OCI-M1 (cell line): Measurements from ENCODE around the gene ARL15.

Source experiments
- DNase-seq: peaks from one replicate; lab custom pipeline; 2025; lab: John Stamatoyannopoulos, UW

ARL15 gene

GRCh38 chr5:54282876-54283275 is 27.5 kb downstream of the ARL15 start:
- no peak for DNase-seq

- DNase-seq = no peak
Observed at GRCh38 chr5:54281960-54282692, 28.2 kb downstream of the ARL15 start.

GRCh38 chr5:54279960-54280359 is 30.4 kb downstream of the ARL15 start:
- no peak for DNase-seq

- DNase-seq = no peak
Observed at GRCh38 chr5:54278979-54279717, 31.2 kb downstream of the ARL15 start.

GRCh38 chr5:54278036-54278830 is 32.1 kb downstream of the ARL15 start:
- DNase-seq = no peak

- DNase-seq = no peak
Observed at GRCh38 chr5:54276048-54276447, 34.3 kb downstream of the ARL15 start.

- no peak for DNase-seq
Observed at GRCh38 chr5:54275361-54275760, 35.0 kb downstream of the ARL15 start.

- no peak for DNase-seq
Observed at GRCh38 chr5:54274944-54275343, 35.4 kb downstream of the ARL15 start.

- no peak for DNase-seq
Observed at GRCh38 chr5:54273715-54274114, 36.7 kb downstream of the ARL15 start.

GRCh38 chr5:54272746-54273145 is 37.6 kb downstream of the ARL15 start:
- no peak for DNase-seq

- DNase-seq = no peak
Observed at GRCh38 chr5:54270326-54270725, 40.0 kb downstream of the ARL15 start.

GRCh38 chr5:54264574-54264973 is 45.8 kb downstream of the ARL15 start:
- no peak for DNase-seq

GRCh38 chr5:54263447-54263846 is 46.9 kb downstream of the ARL15 start:
- DNase-seq = no peak

GRCh38 chr5:54261596-54261995 is 48.8 kb downstream of the ARL15 start:
- no peak for DNase-seq

- no peak for DNase-seq
Observed at GRCh38 chr5:54259981-54260380, 50.4 kb downstream of the ARL15 start.

GRCh38 chr5:54259090-54259489 is 51.3 kb downstream of the ARL15 start:
- DNase-seq = no peak

- no peak for DNase-seq
Observed at GRCh38 chr5:54257366-54258118, 52.8 kb downstream of the ARL15 start.

- DNase-seq = no peak
Observed at GRCh38 chr5:54254482-54255198, 55.7 kb downstream of the ARL15 start.

GRCh38 chr5:54251981-54252380 is 58.4 kb downstream of the ARL15 start:
- peak; percentile 31 for DNase-seq

- peak; percentile 91 for DNase-seq
Observed at GRCh38 chr5:54249210-54250028, 61.0 kb downstream of the ARL15 start.
